Measurements from ENCODE around the gene CLPTM1.

- TF ChIP-seq CTCF (IDR thresholded peaks at IDR 0.05): no peak
- no peak for TF ChIP-seq EZH2 (IDR thresholded peaks at IDR 0.05; ENCODE audit: borderline replicate concordance, insufficient read depth, low read depth, low read length, poor library complexity, severe bottlenecking)
These were observed 917 bp upstream of the CLPTM1 start for GRCh38 chr19:44954278-44954648.
